Esophagus squamous epithelium (tissue), 5 donors: ENCODE measurements around the gene PTPRD. TPM values are rescaled to one million over a fixed set of nuclear protein-coding genes. Genes with fewer than 3 reads are reported as not detected.

Experiments used
- DNase-seq: peaks from one replicate; lab custom pipeline; 2025; lab: John Stamatoyannopoulos, UW
- H3K27ac ChIP-seq, 4 donors: fragments of 200-600 bp; sonication (generic); one replicate each; pipeline ENCODE4 v1.5.1; 2016 to 2019; ENCODE audit warnings: mild to moderate bottlenecking in 1 of 4
- H3K27me3 ChIP-seq, 4 donors: fragments of 200-600 bp; sonication (generic); 1 replicate in 3 of 4; 2 replicates in 1 of 4; pipeline versions ENCODE4 v1.5.1 to v1.6.0; 2017 to 2021; ENCODE audit warnings: antibody characterized with exemption in 1 of 4
- H3K36me3 ChIP-seq, 3 donors: fragments of 200-600 bp; sonication (generic); one replicate each; pipeline ENCODE4 v1.5.1; 2016 to 2019
- H3K4me1 ChIP-seq, 3 donors: fragments of 200-600 bp; sonication (generic); one replicate each; pipeline ENCODE4 v1.5.1; 2017 to 2019
- H3K4me3 ChIP-seq, 4 donors: fragments of 200-600 bp; sonication (generic); 1 replicate in 3 of 4; 2 replicates in 1 of 4; pipeline ENCODE4 v1.5.1; 2016 to 2019; ENCODE audit warnings: mild to moderate bottlenecking in 2 of 4, moderate library complexity in 1 of 4
- H3K9me3 ChIP-seq, 3 donors: fragments of 200-600 bp; sonication (generic); one replicate each; pipeline ENCODE4 v1.5.1; 2016 to 2019
- POLR2A ChIP-seq, 4 donors: fragments of 450-650 bp; IDR thresholded peaks; one replicate each; pipeline ENCODE4 v1.6.1; 2017; ENCODE audit warnings: antibody characterized with exemption in 4 of 4, mild to moderate bottlenecking in 4 of 4, moderate library complexity in 3 of 4
- WGBS, 2 donors: methylation state at CpG; one replicate each; pipeline ENCODE4 v1.1.5; 2018; 5-methylcytosine and 5-hydroxymethylcytosine counted together
- intact Hi-C: fragments of 100-400 bp; cut with DNase I; formaldehyde crosslinking; loops from one replicate; pipeline ENCODE4 v1.15.0; 2022
- total RNA-seq, 4 donors: library from RNA; depleted of rRNA; stranded (reverse); fragments of >200 nt; gene quantifications; one replicate each; pipeline ENCODE4 v1.1.0, GENCODE V29; 2016
- TF ChIP-seq, protein P1 (sequence below), 6 experiments: fragments of 450-650 bp in 4 of 6; fragments of 200-600 bp in 2 of 6; sonication (generic) in 2 of 6; IDR thresholded peaks; one replicate each; pipeline ENCODE4 v1.5.1; 2016 to 2019; ENCODE audit warnings: antibody characterized with exemption in 6 of 6, mild to moderate bottlenecking in 4 of 6, moderate library complexity in 4 of 6
- donor health status: DM: yes; HTN: yes; CAD: no.

PTPRD gene
- total RNA-seq, 4 donors from 2014 or later: 0.23 to 16.3 (median 6.6) TPM

DNA sequence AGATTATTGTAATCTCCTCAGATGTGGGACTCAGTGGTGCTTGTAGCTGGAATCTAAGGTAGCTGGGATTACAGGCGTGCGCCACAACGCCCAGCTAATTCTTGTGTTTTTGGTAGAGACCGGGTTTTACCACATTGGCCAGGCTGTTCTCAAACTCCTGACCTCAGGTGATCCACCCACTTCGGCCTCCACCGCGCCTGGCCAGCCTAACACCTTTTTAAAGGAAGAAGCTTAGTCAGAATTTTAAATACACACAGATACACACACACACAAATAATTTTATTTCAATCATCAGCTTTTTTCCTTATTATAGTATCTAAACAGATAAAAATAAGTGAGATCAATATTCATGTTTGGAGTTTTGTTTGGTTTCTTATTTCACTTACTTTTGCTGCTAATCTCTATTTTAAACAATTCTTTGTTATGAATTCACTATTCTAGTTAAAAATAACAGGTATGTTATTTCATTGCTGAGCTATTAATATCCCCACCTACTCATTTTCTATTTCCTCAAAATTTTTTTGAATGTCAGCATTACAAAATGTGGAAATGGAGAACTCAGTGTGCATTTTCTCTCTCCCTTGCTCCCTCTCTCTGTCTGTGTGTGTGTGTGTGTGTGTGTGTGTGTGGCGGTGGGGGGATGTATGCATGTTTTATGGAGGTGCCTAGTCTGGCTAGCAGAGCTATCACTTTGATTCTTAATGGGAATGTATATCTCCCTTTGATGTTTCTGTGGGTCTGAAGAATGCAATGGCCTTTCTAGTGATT, 1852.6 kb downstream of the PTPRD start:
- H3K9me3 ChIP-seq: peaks cover 0 to 4% (median 0%) of the 10 kb centered on the region in 3 donors
- WGBS, 2 donors: 84 to 90% methylated on average over 8 of the region's 8 CpGs

DNA sequence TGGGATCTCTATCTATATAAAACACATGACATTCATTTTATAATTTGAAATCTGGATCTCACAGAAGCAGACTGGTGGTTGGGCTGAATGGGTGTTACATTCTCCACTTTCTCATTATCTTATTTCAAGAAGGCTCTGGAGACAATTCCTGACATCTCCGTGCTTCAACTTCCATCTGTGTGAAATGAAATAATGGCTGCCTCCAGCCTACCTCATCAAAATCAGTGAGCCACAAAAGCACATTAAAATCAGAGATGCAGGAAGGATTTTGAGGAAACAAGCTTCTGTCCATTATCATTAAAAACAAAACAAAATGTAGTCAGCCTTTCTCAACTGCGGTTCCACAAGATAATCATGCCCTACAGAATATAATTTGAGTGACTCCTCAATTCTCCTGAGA, 1854.9 kb downstream of the PTPRD start:
- intact Hi-C loops: no loop called here
- H3K27me3 ChIP-seq: no peaks in the 10 kb centered on the region
- H3K4me1 ChIP-seq: no peaks in the 10 kb centered on the region
- peaks cover 0 to 4% (median 0%) of the 10 kb centered on the region in 3 donors for H3K9me3 ChIP-seq
- H3K36me3 ChIP-seq: no peaks in the 10 kb centered on the region
- TF ChIP-seq, protein P1, sequence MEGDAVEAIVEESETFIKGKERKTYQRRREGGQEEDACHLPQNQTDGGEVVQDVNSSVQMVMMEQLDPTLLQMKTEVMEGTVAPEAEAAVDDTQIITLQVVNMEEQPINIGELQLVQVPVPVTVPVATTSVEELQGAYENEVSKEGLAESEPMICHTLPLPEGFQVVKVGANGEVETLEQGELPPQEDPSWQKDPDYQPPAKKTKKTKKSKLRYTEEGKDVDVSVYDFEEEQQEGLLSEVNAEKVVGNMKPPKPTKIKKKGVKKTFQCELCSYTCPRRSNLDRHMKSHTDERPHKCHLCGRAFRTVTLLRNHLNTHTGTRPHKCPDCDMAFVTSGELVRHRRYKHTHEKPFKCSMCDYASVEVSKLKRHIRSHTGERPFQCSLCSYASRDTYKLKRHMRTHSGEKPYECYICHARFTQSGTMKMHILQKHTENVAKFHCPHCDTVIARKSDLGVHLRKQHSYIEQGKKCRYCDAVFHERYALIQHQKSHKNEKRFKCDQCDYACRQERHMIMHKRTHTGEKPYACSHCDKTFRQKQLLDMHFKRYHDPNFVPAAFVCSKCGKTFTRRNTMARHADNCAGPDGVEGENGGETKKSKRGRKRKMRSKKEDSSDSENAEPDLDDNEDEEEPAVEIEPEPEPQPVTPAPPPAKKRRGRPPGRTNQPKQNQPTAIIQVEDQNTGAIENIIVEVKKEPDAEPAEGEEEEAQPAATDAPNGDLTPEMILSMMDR (IDR thresholded peaks at IDR 0.05): no peak
- no peak for TF ChIP-seq POLR2A (IDR thresholded peaks at IDR 0.05)
- WGBS, 2 donors: 76 to 88% methylated on average over 2 of the region's 2 CpGs
- no peak for DNase-seq
- H3K4me3 ChIP-seq: no peak overlapping the region
- H3K27ac ChIP-seq: no peak overlapping the region

More for the DNA sequence above, 1852.6 kb downstream of the PTPRD start:
- Histone ChIP-seq H3K27me3 (no peaks in the 10 kb centered on the region), H3K36me3 (no peaks in the 10 kb centered on the region), H3K27ac (no peak overlapping the region), H3K4me1 (no peaks in the 10 kb centered on the region), H3K4me3 (no peak overlapping the region)
- intact Hi-C loops: no loop called here
- no peak for DNase-seq
- no peak for TF ChIP-seq POLR2A (IDR thresholded peaks at IDR 0.05)
- TF ChIP-seq, protein P1 (IDR thresholded peaks at IDR 0.05): no peak

DNA sequence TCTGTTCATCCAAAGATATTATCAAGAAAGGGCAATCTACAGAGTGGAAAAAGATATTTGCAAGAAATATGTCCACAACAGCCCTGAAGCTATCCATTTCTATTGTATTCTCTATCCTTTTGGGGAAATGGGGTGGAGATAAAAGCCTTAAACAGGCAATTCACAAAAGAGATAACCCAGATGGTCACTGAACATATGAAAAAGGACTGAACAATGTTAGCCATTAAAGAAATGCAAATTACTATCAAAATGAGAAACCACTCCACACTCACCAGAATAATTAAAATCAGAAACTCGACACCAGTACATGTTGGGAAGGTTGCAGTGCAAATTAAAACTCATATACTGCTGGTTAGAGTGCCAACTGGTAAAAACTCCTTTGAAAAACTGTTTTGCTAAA, 1858.1 kb downstream of the PTPRD start:
- H3K27me3 ChIP-seq: no peaks in the 10 kb centered on the region
- peaks cover 0 to 4% (median 0%) of the 10 kb centered on the region in 3 donors for H3K9me3 ChIP-seq
- H3K27ac ChIP-seq: no peak overlapping the region
- H3K4me3 ChIP-seq: no peak overlapping the region
- intact Hi-C loops: no loop called here
- H3K36me3 ChIP-seq: no peaks in the 10 kb centered on the region
- no peak for DNase-seq
- 57 to 83% methylated on average over 1 of the region's 1 CpG for WGBS, 2 donors
- TF ChIP-seq POLR2A (IDR thresholded peaks at IDR 0.05): no peak
- TF ChIP-seq, protein P1 (IDR thresholded peaks at IDR 0.05): no peak
- no peaks in the 10 kb centered on the region for H3K4me1 ChIP-seq

DNA sequence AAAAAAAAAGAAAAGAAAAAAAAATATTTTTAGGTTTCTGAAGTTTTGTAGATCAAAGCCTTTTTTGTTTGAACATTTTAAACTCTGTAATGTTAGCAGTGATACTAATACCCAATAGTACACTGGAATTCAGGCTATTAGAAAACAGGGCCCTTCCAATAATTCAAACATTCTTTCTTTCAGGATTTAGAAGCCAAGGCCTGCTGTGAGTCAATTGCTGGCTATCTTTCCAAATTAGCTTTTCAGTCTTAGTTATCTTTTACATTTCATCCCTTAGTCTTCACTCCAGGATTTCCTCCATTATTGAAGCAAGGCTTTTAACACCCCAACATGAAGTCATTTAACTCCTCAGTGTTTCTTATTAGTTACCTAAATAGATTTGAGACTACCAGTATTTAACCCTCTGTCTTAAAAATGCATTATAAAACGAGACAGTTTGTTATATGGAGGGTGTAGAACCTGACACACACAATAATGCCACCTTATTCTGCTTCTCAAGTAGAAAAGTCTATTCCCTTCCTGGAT, 1861.3 kb downstream of the PTPRD start:
- no peak for DNase-seq
- Histone ChIP-seq H3K36me3 (no peaks in the 10 kb centered on the region), H3K4me1 (no peaks in the 10 kb centered on the region), H3K4me3 (no peak overlapping the region), H3K27me3 (no peaks in the 10 kb centered on the region), H3K9me3 (no peaks in the 10 kb centered on the region), H3K27ac (no peak overlapping the region)
- intact Hi-C loops: no loop called here
- TF ChIP-seq, protein P1 (IDR thresholded peaks at IDR 0.05): no peak
- TF ChIP-seq POLR2A (IDR thresholded peaks at IDR 0.05): no peak
- WGBS, 2 donors: 47 to 67% methylated on average over 1 of the region's 1 CpG

DNA sequence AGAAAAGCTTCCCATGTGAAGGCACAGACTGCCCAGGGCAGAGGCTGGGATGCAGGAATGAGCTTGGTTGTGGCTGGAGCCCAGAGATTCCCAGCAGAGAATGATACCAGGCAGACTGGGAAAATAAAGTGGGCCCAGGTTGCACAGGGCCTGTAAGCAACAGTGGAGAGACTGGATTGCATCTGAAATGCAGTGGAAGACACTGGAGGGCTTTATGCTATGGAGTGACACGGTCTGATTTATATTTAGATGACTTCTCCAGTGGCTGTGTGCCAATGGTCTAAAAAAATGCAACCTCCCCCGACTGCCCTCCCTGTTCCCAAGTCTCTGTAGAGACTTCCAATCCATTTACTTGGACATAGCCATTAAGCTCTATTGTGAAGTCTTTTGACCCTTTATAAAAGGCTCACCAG, 1862.2 kb downstream of the PTPRD start:
- intact Hi-C loops: no loop called here
- TF ChIP-seq, protein P1 (IDR thresholded peaks at IDR 0.05): no peak
- no peak for TF ChIP-seq POLR2A (IDR thresholded peaks at IDR 0.05)
- H3K27me3 ChIP-seq: no peaks in the 10 kb centered on the region
- H3K9me3 ChIP-seq: no peaks in the 10 kb centered on the region
- 18 to 32% methylated on average over 2 of the region's 2 CpGs for WGBS, 2 donors
- H3K36me3 ChIP-seq: no peaks in the 10 kb centered on the region
- DNase-seq: no peak
- H3K4me3 ChIP-seq: no peak overlapping the region
- no peak overlapping the region for H3K27ac ChIP-seq
- H3K4me1 ChIP-seq: no peaks in the 10 kb centered on the region
